ENCODE data around the gene ROR2. TPM values are rescaled to one million over a fixed set of nuclear protein-coding genes. Genes with fewer than 3 reads are reported as not detected.

The ROR2 gene
- total RNA-seq, 3 donors from 2014 or later (not counting 1 experiment from before 2014, with no cell fraction given), result 1.7 TPM; not detected in 2

- Mint-ChIP-seq H3K27ac (no peak overlapping the region), H3K4me1 (peaks cover 0 to 5% of the 10 kb centered on the region in 2 donors), H3K27me3 (ENCODE audit: low read depth in 2 of 2) (peaks cover 7 to 24% of the 10 kb centered on the region in 2 donors), H3K4me3 (no peak overlapping the region), H3K9me3 (no peaks in the 10 kb centered on the region), H3K36me3 (no peaks in the 10 kb centered on the region)
- no peak overlapping the region for H3K4me3 ChIP-seq (ENCODE audit: low read length)
- DNase-seq (no peak), ATAC-seq (no peak)
- no peaks in the 10 kb centered on the region for H3K9me3 ChIP-seq (ENCODE audit: control insufficient read depth, insufficient read depth, low read length)
- H3K4me1 ChIP-seq (ENCODE audit: control insufficient read depth, insufficient read depth, low read length), result peaks cover 7% of the 10 kb centered on the region
- 44% methylated on average over 14 of the region's 14 CpGs for whole genome bisulfite sequencing (ENCODE audit: insufficient coverage)
- no peak overlapping the region for H3K27ac ChIP-seq (ENCODE audit: low read length)
- TF ChIP-seq CTCF (IDR thresholded peaks at IDR 0.05), result no peak
- H3K27me3 ChIP-seq (ENCODE audit: control insufficient read depth, insufficient read depth, low read length), result no peaks in the 10 kb centered on the region
- intact Hi-C loops (cut with micrococcal nuclease), result no loop called here
- no peaks in the 10 kb centered on the region for H3K36me3 ChIP-seq (ENCODE audit: control insufficient read depth, insufficient read depth, low read length)
Observed at GRCh38 chr9:91839926-91840465, 110.0 kb downstream of the ROR2 start.

GRCh38 chr9:91837981-91838731 is 111.9 kb downstream of the ROR2 start:
- DNase-seq (no peak), ATAC-seq (no peak)
- H3K27ac Mint-ChIP-seq, result no peak overlapping the region
- Histone ChIP-seq H3K4me3 (ENCODE audit: low read length) (no peak overlapping the region), H3K27me3 (ENCODE audit: control insufficient read depth, insufficient read depth, low read length) (no peaks in the 10 kb centered on the region), H3K4me1 (ENCODE audit: control insufficient read depth, insufficient read depth, low read length) (no peaks in the 10 kb centered on the region), H3K9me3 (ENCODE audit: control insufficient read depth, insufficient read depth, low read length) (no peaks in the 10 kb centered on the region), H3K27ac (ENCODE audit: low read length) (no peak overlapping the region), H3K36me3 (ENCODE audit: control insufficient read depth, insufficient read depth, low read length) (no peaks in the 10 kb centered on the region)
- 83% methylated on average over 21 of the region's 21 CpGs for WGBS (ENCODE audit: insufficient coverage)
- H3K36me3 Mint-ChIP-seq, result no peaks in the 10 kb centered on the region
- intact Hi-C loops (cut with micrococcal nuclease), result no loop called here
- H3K4me3 Mint-ChIP-seq, result no peak overlapping the region
- peaks cover 0 to 5% of the 10 kb centered on the region in 2 donors for H3K4me1 Mint-ChIP-seq
- peaks cover 7 to 16% of the 10 kb centered on the region in 2 donors for H3K27me3 Mint-ChIP-seq (ENCODE audit: low read depth in 2 of 2)
- H3K9me3 Mint-ChIP-seq, result no peaks in the 10 kb centered on the region
- no peak for TF ChIP-seq CTCF (IDR thresholded peaks at IDR 0.05)

GRCh38 chr9:91836515-91836914 is 113.5 kb downstream of the ROR2 start:
- Mint-ChIP-seq H3K27me3 (ENCODE audit: low read depth in 2 of 2) (peaks cover 2 to 3% of the 10 kb centered on the region in 2 donors), H3K4me3 (no peak overlapping the region), H3K36me3 (no peaks in the 10 kb centered on the region), H3K4me1 (peaks cover 0 to 5% of the 10 kb centered on the region in 2 donors), H3K27ac (no peak overlapping the region), H3K9me3 (no peaks in the 10 kb centered on the region)
- H3K4me3 ChIP-seq (ENCODE audit: low read length), result no peak overlapping the region
- no peak for ATAC-seq
- no peak overlapping the region for H3K27ac ChIP-seq (ENCODE audit: low read length)
- no peaks in the 10 kb centered on the region for H3K9me3 ChIP-seq (ENCODE audit: control insufficient read depth, insufficient read depth, low read length)
- DNase-seq, result no peak
- no peak for TF ChIP-seq CTCF (IDR thresholded peaks at IDR 0.05)
- no peaks in the 10 kb centered on the region for H3K27me3 ChIP-seq (ENCODE audit: control insufficient read depth, insufficient read depth, low read length)
- H3K4me1 ChIP-seq (ENCODE audit: control insufficient read depth, insufficient read depth, low read length), result no peaks in the 10 kb centered on the region
- no peaks in the 10 kb centered on the region for H3K36me3 ChIP-seq (ENCODE audit: control insufficient read depth, insufficient read depth, low read length)
- intact Hi-C loops (cut with micrococcal nuclease), result no loop called here
- WGBS (ENCODE audit: insufficient coverage), result 91% methylated on average over 7 of the region's 7 CpGs

All from natural killer cell (primary cell).